ENCODE measurements around the gene NOTCH2.

The NOTCH2 gene

DNA sequence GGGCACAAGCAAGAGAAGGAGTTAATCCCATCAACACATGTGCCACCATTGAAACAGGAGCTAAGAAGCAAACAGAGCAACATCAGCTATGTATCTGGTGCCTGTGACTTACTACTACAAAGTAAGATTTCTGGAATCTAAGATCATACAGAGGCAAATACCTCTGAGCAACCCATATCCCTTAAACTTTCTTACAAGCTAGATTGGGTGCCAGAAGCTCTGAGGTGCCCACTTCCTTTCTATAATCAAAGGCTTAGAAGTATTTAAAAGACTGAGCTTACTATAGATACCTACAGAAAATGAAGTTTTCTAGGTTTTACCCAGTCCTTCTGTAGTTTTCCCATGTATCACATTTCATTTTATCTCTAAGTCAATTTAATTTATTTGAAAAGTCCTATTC is 128.8 kb downstream of the NOTCH2 start:
- DNase-seq = no peak

DNA sequence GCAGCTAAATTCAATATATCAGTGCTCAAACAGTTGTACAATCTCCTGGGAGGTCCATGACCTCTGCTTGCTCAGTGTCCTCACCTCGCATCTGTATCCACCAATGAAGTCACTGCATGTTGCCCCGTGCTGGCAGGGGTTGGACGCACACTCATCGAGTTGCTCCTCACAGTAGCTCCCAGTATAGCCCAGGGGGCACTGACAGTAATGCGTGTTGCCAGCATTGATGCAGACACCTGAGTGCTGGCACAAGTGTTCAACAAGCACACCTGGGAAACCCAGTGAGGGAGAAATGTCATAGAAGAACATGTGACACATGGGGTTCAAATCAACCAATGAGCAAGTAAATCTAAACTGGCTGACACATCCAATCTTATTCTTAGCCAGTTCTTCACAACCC is 132.3 kb downstream of the NOTCH2 start:
- DNase-seq = no peak

GRCh38 chr1:119935915-119936314 is 133.5 kb downstream of the NOTCH2 start:
- no peak for DNase-seq

- DNase-seq = no peak
Observed at GRCh38 chr1:119935373-119935772, 134.1 kb downstream of the NOTCH2 start.

- DNase-seq = no peak
Observed at GRCh38 chr1:119933397-119933796, 136.1 kb downstream of the NOTCH2 start.

GRCh38 chr1:119929643-119930315 is 139.7 kb downstream of the NOTCH2 start:
- no peak for DNase-seq

DNA sequence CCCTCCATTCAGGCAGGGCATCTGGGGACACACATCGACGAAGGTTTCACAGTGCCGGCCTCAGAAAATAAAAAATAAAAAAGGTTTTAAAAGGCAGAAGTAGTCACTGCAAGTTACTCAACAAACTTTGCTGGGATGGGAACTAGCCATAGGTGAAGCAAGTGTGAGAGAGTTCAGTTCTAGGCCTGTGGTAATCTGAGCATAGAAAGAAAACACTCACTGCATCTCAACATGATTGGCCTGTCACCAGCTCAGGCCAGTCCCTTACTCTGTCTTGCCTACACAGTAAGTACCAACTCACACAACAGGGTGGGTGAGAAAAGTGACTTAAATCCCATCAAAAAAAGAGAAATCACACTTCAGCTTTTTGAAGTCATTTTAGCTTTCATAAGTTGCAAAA is 142.9 kb downstream of the NOTCH2 start:
- DNase-seq = no peak

GRCh38 chr1:119924948-119925898 is 144.2 kb downstream of the NOTCH2 start:
- DNase-seq = no peak

DNA sequence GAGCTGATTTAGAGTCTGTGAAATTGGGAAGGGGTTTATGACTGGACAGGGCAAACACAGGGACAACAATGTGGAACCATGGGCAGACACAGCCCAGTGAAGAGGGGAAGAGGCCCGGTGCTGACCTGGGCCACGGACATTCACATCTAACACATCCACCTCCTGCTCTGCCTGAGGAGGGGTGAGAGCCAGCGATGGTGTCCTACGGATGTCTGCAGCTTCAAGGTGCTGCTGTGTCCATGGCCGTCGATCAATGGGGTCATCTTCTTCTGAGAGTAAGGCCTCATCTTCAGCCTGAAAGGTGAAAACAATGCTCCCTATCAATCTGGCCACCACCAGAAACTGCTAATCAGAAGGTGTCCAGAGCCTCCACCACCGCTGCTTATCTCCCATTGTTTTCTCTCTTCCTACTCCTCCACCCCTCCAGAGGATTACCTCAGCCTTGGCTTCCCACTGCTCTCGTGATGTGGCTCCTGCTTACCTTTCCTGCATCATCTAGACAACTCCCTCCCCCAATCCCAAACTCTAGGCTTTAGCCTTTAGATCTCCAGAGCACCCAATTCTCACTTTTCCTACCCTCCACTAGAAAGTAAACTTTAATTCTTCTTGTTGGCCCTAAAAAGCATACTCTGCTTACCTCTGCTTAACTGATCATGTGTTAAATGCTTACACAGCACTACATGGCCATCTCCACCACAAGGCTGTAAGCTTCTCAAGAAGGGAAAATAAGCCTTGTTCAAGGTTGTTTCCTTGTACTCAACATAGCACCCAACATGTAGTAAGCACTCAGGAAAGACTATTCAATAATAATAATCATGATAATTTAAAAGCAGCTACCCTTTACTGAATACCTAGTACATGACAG is 149.1 kb downstream of the NOTCH2 start:
- DNase-seq = no peak

DNA sequence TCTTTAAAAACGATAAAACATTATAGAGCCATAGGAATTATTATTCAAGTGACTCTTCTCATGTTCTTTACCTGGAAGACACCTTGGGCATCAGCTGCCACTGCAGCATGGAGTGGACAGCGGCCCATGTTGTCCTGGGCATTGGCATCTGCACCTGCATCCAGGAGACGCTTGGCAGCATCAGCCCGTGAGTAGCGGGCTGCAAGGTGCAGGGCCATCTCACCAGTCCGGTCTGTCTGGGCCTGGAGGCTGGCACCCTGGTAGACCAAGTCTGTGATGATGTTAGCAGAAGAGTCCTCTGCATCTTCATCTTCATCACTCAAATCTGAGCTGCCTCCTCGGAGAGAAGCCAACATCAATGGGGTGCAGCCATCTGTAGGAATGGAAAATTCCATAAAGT is 150.2 kb downstream of the NOTCH2 start:
- DNase-seq = no peak

- no peak for DNase-seq
Observed at GRCh38 chr1:119918301-119918700, 151.2 kb downstream of the NOTCH2 start.

DNA sequence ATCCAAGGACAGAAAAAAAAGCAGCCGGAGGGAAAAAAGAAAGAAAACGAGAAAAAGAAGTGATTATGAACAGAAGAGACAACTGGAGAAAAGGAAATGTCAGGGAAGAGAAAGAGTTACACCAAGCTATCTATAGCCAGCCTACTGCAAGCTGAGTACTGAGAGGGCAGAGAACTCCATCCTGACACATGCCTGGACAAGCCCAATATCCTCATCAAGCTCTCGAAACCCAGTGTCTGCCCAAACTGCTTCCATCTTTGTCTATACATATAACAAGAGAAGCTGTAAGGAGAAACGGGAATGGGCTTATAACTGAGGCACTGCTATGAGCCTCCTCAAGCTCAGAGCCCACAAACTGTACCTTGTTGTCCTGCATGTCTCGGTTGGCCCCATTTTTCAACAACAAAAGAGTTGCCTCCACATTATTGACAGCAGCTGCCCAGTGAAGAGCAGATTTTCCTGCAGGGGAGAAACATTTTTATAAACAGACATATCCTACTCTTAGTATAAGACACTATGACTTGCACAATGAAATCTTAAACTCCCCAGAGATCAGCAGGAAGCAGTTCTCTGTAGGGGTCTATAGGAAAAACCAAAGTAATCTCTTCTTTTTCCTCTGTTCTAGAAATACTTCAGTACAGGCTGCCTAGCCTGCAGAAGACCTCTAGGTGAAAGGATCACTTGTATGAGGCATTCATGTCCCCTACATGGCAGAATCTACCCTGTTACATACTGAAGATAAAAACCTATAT is 152.0 kb downstream of the NOTCH2 start:
- no peak for DNase-seq

- DNase-seq = no peak
Observed at GRCh38 chr1:119915517-119915916, 153.9 kb downstream of the NOTCH2 start.

- no peak for DNase-seq
Observed at GRCh38 chr1:119914071-119914470, 155.4 kb downstream of the NOTCH2 start.

DNA sequence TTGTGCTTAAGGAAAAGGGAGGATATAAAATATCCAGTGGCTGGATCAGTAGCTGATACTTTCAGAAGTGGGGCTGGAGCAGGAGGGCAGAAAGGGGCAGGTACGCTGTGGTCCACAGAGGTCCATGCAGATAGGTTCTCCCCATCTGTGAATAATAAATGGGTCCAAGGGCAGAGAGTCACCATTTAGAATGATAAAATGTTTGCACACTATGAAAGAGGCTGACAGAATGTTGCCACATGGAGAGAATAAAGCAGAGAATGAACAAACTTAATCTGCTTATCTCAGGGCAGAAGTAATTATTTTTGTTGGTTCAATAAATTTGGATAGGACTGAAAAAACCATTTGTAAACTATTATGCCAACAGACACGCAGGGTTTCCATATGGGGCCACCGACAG is 156.5 kb downstream of the NOTCH2 start:
- no peak for DNase-seq

- DNase-seq = no peak
Observed at GRCh38 chr1:119911775-119912174, 157.7 kb downstream of the NOTCH2 start.

- DNase-seq = no peak
Observed at GRCh38 chr1:119910618-119911017, 158.8 kb downstream of the NOTCH2 start.

- DNase-seq = no peak
Observed at GRCh38 chr1:119909890-119910596, 159.4 kb downstream of the NOTCH2 start.

- no peak for DNase-seq
Observed at GRCh38 chr1:119908661-119909060, 160.8 kb downstream of the NOTCH2 start.

DNA sequence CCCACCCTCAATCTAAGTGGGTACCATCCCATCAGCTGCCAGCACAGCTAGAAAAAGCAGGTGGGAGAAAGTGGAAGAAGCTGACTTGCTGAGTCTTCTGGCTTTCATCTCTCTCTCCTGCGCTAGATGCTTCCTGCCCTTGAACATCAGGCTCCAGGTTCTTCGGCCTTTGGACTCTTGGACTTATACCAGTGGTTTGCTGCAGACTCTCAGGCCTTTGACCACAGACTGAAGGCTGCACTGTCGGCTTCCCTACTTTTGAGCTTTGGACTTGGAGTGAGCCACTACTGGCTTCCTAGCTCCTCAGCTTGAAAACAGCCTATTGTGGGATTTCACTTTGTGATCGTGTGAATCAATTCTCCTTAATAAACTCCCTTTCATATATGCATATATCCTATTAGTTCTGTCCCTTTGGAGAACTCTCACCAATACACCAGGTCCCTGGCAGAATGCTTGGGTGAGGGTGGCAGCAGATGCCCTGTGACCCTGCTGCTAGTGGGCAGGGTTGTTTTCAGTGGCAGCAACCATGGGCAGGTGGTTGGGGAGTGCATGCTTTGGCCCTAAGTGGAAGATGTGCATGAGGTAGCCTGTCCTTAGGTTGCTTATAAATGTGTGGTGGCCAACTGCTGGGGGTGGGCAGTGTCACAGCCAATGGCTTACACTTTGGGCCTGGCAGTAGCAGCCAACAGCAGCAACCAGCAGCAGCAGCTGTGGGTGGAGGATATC is 162.4 kb downstream of the NOTCH2 start:
- DNase-seq = no peak

GRCh38 chr1:119903443-119903835 is 166.0 kb downstream of the NOTCH2 start:
- no peak for DNase-seq

All from HCEC 1CT (cell line).